Suprapubic skin (tissue), 4 donors: Measurements from ENCODE around the gene WDR27.

ENCODE experiments used
- EP300 ChIP-seq: sonication (generic); formaldehyde crosslinking; IDR thresholded peaks from one replicate; pipeline ENCODE4 v1.6.1; 2017; ENCODE audit warnings: antibody characterized with exemption
- POLR2A ChIP-seq, 2 donors: fragments of 450-650 bp; IDR thresholded peaks; one replicate each; pipeline ENCODE4 v1.6.1; 2017; ENCODE audit warnings: antibody characterized with exemption in 2 of 2, mild to moderate bottlenecking in 2 of 2, moderate library complexity in 2 of 2
- POLR2AphosphoS5 ChIP-seq, 3 donors: sonication (generic); formaldehyde crosslinking; IDR thresholded peaks; one replicate each; pipeline ENCODE4 v1.6.1; 2017; ENCODE audit warnings: antibody characterized with exemption in 3 of 3
- TF ChIP-seq, protein P1 (sequence below), 2 donors: fragments of 200-600 bp in 1 of 2; fragments of 450-650 bp in 1 of 2; sonication (generic) in 1 of 2; IDR thresholded peaks; one replicate each; pipeline ENCODE4 v1.5.1; 2016 to 2019; ENCODE audit warnings: antibody characterized with exemption in 2 of 2, mild to moderate bottlenecking in 1 of 2, moderate library complexity in 1 of 2

DNA sequence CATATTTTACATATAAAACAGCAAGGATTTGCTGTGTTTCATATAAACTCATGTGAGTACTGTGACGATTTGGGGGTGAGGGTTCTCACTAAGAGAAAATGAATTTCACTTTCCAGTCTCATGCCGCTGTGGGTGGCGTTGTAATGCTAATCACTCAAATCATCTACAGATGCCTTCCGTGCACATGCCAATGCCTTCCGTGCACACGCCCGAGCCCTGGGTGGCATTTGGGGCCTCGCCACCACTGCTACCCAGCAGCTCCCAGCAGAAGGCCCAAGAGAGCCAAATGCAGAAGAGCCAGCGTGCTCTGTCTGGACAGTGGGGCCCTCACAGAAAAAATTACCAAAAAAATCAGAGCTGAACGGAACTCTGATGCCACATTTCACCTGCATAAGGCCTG lies 53.7 kb downstream of the WDR27 start:
- TF ChIP-seq POLR2AphosphoS5 (IDR thresholded peaks at IDR 0.05): no peak
- TF ChIP-seq, protein P1, sequence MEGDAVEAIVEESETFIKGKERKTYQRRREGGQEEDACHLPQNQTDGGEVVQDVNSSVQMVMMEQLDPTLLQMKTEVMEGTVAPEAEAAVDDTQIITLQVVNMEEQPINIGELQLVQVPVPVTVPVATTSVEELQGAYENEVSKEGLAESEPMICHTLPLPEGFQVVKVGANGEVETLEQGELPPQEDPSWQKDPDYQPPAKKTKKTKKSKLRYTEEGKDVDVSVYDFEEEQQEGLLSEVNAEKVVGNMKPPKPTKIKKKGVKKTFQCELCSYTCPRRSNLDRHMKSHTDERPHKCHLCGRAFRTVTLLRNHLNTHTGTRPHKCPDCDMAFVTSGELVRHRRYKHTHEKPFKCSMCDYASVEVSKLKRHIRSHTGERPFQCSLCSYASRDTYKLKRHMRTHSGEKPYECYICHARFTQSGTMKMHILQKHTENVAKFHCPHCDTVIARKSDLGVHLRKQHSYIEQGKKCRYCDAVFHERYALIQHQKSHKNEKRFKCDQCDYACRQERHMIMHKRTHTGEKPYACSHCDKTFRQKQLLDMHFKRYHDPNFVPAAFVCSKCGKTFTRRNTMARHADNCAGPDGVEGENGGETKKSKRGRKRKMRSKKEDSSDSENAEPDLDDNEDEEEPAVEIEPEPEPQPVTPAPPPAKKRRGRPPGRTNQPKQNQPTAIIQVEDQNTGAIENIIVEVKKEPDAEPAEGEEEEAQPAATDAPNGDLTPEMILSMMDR (IDR thresholded peaks at IDR 0.05): no peak
- TF ChIP-seq POLR2A (IDR thresholded peaks at IDR 0.05): no peak
- no peak for TF ChIP-seq EP300
